Measurements from ENCODE around the gene SPG11.
"Not testable (repeated sequence)": the region's sequence is repeated elsewhere in the genome, so short reads cannot be mapped to it uniquely, and the experiment has no call there.

SPG11 gene

GRCh38 chr15:44673639-44674038 is 10.2 kb upstream of the SPG11 start:
- DNase-seq: no peak

DNA sequence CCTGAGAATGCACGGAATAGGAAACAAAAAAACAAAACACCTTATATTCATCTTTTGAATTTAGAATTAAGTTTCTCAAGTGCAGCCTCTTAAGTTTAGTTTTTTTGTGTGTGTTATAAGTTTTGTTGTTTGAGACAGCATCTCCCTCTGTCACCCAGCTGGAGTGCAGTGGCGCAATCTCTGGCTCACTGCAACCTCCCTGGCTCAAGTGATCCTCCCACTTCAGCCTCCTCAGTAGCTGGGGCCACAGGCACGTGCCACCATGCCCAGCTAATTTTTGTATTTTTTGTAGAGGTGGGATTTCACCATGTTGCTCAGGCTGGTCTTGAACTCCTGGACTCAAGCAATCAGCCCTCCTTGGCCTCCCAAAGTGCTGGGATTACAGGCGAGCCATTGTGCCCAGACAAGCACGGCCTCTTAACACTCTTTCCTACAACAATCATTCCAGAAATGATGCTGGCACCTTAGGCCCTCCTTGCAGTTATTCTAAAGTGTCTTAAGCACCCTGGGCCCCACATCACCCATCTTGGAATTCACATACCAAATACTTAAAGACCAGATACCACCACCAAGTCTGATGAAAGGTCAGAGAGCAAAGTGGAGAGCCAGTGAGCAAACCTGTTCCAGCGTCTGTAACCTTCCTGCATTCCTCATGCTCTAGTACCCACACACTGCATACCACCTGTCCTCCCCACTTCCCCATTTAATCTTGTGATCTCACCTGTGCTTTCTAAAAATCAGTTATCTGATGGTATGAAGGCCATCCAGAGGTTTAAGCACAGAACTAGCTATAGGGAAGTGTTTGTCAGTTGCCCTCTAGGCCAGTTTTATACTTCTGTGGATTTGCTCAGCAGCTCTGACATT is 6.9 kb upstream of the SPG11 start:
- DNase-seq: no peak

DNA sequence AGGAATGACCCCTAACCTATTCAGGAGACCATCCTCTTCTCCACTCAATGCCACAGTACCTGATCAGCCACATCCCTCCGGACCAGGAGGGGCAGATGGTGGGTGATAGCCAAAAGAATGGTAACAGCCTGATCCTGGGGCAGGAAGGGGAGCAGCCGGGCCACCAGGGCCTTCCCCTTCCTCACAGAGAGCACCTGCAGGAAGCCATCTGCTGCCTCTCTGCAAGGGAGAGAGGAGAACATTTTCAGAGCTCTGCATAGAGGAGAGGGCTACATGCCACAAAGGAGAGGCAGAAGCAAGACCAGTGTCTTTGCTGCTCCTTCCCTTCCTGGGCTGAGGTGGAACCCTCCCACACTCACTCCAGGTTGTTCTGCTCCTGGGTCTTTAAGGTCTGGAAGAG is 5.5 kb upstream of the SPG11 start:
- DNase-seq: no peak

- DNase-seq: no peak
These were observed 3.5 kb upstream of the SPG11 start for GRCh38 chr15:44667039-44667360.

DNA sequence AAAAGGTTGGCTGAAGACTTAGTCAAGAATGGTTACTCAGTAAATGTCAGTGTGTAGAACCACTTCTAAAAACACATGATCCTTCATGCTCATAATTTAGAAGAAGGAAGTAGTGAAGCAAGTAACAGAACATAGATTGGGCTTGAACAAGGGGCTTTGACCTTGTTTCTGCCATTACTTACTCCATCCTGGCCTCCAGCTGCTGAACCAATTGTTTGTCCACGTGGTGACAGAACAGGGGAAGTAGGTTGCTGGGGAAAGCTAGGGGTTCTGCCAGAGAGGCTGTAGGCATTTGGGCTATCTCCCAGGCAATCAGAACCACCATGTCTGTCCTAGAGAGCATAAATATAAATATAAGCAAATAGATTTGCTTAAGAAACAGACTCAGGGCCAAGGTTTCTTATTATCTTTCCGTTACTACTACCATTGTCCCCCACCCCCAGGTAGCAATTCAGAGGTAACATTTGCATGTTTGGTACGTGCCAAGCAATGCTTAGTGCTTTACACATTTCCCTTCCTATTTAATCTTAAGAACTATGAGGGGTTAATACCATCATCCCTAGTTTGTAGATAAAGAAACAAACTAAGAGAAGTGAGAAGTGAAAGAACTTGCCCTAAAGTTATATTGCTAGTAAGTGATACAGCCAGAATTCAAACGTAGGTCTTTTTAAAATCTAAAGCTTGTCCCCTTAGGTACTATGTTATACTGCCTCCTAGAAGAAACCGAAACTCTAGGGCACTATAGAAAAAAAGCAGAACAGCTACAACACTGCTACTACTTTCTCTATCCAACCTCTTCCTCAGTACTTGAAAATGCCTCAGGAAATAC is 3.0 kb upstream of the SPG11 start:
- no peak for DNase-seq

DNA sequence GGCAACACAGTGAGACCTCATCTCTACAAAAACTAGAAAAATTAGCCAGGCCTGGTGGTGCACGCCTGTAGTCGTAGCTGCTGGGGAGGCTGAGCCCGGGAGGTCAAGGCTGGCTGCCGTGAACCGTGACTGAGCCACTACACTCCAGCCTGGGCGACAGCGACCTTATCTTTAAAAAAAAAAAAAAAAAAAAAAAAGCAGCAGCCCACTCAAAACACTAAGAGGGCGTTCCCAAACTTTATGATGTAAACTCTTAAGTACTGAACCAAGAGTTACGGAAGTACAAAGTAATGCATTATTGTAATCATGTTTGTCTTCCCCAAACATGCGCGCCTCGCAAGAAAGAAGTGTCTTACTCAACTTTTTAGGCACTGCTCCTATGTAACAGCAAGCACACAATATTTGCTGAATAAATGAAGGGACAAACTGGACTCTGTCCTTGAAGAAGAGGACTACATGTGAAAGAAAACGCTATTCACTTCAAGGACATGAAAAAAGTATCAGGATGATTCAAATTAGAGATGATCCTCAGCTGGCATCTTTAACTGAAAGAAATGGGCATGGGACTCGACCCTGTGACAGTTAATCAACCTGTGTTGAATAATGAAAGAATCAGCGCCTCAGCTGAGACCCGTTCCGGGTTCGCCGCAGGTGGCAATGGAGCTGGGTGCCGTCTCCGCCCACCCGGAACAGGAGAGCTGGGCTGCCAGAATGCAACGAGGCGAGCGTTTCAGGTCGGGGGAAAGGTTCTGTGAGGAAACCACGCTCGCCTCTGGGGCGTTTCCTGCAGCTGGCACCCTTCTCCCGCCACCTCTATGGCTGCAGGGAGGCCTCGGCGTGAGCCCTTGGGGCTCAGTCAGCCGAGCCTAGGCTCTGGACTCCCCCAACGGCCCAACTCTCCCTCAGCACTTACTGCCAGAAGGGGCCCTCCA is 718 bp downstream of the SPG11 start:
- peak; percentile 47 to 80 (median 64) for DNase-seq

DNA sequence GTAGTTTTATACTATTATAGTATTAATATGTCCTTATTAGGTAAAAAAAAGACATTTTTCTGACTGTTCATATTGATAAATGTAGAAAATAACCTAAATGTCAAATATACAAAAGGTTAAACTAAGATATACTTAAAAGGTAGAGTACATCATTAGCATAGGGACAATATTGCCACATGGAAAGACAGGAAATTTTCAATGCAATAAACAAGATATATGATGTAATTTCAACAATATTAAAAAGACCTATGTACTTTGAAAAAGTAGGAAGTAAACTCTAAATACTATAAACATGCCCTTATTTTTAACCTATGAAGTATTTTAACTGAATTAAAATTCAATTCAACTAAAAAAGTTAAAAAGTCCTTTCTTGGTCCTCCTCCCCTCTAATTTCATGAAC is 1.9 kb downstream of the SPG11 start:
- DNase-seq: no peak

GRCh38 chr15:44659056-44659455 is 4.4 kb downstream of the SPG11 start:
- no peak for DNase-seq

GRCh38 chr15:44657378-44657777 is 6.1 kb downstream of the SPG11 start:
- no peak for DNase-seq

- DNase-seq: no peak
These were observed 6.5 kb downstream of the SPG11 start for GRCh38 chr15:44656913-44657312.

GRCh38 chr15:44656298-44656697 is 7.2 kb downstream of the SPG11 start:
- DNase-seq: no peak

DNA sequence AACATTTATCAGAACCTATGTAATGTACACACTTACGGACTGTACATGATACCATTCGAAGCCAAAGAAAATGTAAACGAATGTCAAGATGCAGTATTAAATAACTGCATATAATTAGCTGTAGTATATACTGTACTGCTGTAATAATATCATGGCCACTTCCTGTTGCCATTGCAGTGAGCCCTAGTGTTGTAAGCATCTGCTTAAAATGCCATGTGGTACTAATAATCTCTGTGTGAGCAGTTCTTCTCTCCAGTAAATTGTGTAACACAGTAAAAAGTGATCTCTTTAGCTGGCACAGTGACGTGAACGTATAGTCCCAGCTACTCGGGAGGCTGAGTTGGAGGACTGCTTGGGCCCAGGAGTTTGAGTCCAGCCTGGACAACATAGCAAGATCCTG is 8.6 kb downstream of the SPG11 start:
- no peak for DNase-seq

- no peak for DNase-seq
These were observed 15.8 kb downstream of the SPG11 start for GRCh38 chr15:44647637-44648036.

DNA sequence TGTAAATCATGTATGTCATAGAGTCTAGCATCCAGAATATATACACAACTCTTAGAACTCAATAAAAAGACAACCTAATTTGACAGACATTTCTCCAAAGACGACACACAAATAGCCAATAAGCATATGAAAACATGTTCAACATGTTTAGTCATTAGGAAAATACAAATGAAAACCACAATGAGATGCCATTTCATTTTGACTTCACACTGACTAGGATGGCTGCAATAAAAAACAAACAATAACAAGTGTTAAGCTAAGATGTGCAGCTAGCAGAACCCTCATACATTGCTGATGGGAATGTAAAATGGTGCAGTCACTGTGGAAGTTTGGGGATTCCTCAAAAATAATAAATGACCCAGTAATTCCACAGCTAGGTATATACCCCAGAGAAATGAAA is 16.4 kb downstream of the SPG11 start:
- no peak for DNase-seq

GRCh38 chr15:44646460-44646859 is 17.0 kb downstream of the SPG11 start:
- no peak for DNase-seq

- DNase-seq: no peak
These were observed 21.8 kb downstream of the SPG11 start for GRCh38 chr15:44641651-44642050.

DNA sequence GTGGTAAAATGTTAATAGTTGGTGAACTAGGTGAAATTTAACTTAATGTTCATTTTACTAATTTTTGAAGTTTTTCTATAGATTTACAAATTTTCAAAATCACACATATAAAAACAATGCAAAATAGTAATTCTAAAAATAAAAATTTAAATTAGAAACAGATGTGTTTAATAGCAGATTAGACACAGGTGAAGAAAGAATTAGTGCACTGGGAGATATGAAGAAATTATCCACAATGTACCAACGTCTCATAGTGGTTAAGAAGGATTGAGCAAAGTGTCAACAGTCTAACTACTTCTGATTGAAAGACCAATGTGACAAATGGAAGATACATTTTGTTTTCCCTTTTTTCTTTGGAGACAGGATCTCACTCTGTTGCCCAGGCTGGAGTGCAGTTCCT is 26.5 kb downstream of the SPG11 start:
- DNase-seq: no peak

- DNase-seq: no peak
These were observed 29.9 kb downstream of the SPG11 start for GRCh38 chr15:44633603-44634002.

- DNase-seq: not testable (repeated sequence)
These were observed 38.2 kb downstream of the SPG11 start for GRCh38 chr15:44625286-44625685.

DNA sequence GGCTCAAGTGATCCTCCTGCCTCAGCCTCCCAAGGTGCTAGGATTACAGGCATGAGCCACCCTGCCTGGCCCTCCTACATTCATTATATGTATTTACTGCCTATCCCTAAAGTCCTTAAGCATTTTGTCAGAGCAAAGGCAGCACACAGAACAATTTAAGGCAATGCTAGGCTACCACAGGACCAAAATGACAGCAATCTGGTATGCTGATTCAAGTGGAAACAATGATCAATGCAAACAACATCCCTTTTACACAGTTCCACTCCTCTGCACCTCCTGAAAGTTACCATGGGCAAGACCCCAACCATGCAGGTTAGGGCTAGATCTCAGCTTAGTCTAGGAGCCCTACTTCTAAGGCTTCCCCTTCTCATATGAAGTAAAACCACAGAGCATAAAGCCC is 40.3 kb downstream of the SPG11 start:
- no peak for DNase-seq

- DNase-seq: no peak
These were observed 43.4 kb downstream of the SPG11 start for GRCh38 chr15:44620081-44620480.

- no peak for DNase-seq
These were observed 46.5 kb downstream of the SPG11 start for GRCh38 chr15:44616974-44617373.

DNA sequence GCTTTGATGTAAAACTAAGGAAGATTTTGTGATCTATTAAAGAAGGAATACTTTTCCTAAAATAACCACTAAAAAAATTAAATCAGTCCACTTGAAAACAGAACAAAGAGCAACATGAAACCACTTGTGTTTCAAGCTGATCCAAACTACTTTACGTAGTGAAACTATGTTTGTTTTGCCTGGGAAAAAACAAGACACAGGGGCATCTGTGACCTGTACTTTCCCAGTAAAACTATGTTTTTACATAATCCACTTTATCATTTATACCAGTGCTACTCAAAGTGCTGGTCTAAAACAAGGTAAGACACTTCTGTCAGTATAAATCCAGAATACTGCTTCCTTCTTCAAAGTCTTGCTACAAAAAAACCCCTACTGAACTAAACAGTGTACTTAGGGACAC is 56.7 kb downstream of the SPG11 start:
- DNase-seq: no peak

All from activated naive CD4-positive, alpha-beta T cell (primary cell).